Thyroid gland (tissue), 4 donors: Measurements from ENCODE around the gene FYN.

Source experiments
- POLR2A ChIP-seq, 2 donors: fragments of 450-650 bp; IDR thresholded peaks; one replicate each; pipeline ENCODE4 v1.6.1; 2017; ENCODE audit warnings: antibody characterized with exemption in 2 of 2, mild to moderate bottlenecking in 2 of 2, moderate library complexity in 1 of 2
- TF ChIP-seq, protein P1 (sequence below), 6 experiments: fragments of 200-600 bp in 3 of 6; fragments of 450-650 bp in 3 of 6; sonication (generic) in 3 of 6; IDR thresholded peaks; one replicate each; pipeline ENCODE4 v1.5.1; 2016 to 2019; ENCODE audit warnings: antibody characterized with exemption in 6 of 6, mild to moderate bottlenecking in 2 of 6, inconsistent platforms in 1 of 6, moderate library complexity in 1 of 6

DNA sequence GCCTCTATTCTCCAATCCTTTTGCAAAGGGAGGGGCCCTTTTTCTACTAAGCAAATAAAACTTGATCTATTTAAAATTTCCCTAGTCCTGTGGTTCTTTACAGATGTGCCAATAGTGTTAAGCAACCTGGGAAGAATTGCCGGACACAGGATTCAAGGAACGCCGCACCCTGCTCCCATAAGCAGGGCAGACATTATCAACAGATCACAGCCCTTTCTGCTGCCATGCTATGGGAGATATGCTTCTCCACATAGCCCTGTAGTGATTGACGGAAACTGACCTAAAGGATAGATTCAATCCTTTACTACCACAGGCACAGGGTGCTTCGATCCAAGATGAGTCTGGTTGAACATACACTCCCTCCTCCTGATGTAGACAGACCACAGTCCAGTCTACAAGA lies 149.2 kb downstream of the FYN start:
- TF ChIP-seq, protein P1, sequence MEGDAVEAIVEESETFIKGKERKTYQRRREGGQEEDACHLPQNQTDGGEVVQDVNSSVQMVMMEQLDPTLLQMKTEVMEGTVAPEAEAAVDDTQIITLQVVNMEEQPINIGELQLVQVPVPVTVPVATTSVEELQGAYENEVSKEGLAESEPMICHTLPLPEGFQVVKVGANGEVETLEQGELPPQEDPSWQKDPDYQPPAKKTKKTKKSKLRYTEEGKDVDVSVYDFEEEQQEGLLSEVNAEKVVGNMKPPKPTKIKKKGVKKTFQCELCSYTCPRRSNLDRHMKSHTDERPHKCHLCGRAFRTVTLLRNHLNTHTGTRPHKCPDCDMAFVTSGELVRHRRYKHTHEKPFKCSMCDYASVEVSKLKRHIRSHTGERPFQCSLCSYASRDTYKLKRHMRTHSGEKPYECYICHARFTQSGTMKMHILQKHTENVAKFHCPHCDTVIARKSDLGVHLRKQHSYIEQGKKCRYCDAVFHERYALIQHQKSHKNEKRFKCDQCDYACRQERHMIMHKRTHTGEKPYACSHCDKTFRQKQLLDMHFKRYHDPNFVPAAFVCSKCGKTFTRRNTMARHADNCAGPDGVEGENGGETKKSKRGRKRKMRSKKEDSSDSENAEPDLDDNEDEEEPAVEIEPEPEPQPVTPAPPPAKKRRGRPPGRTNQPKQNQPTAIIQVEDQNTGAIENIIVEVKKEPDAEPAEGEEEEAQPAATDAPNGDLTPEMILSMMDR (IDR thresholded peaks at IDR 0.05), result no peak
- no peak for TF ChIP-seq POLR2A (IDR thresholded peaks at IDR 0.05)
